Body of pancreas (tissue), 4 donors: ENCODE measurements around the gene MON1A. TPM values are rescaled to one million over a fixed set of nuclear protein-coding genes. Genes with fewer than 3 reads are reported as not detected.

Source experiments
- ATAC-seq: fragments of 150-250 bp; one replicate; pipeline ENCODE4 v1.9.1; 2016
- DNase-seq, 4 donors: peaks; one replicate each; pipeline ENCODE4 v3.0.0-alpha.2; 2019
- H3K27ac ChIP-seq, 4 donors: fragments of 200-600 bp; sonication (generic); 1 replicate in 3 of 4; 2 replicates in 1 of 4; pipeline versions ENCODE4 v1.5.1 to v1.6.1; 2016 to 2019; ENCODE audit warnings: mild to moderate bottlenecking in 1 of 4, mixed read lengths in 1 of 4, moderate library complexity in 1 of 4
- H3K27me3 ChIP-seq, 2 donors: fragments of 200-600 bp; sonication (generic); one replicate each; pipeline ENCODE4 v1.6.0; 2016; ENCODE audit warnings: mild to moderate bottlenecking in 1 of 2
- H3K36me3 ChIP-seq, 2 donors: fragments of 200-600 bp; sonication (generic); replicated peaks in 1 of 2; 2 replicates each; pipeline ENCODE4 v1.5.1; 2016; ENCODE audit warnings: low read depth in 2 of 2; ENCODE audit not compliant: insufficient read depth in 1 of 2
- H3K4me1 ChIP-seq: fragments of 200-600 bp; sonication (generic); one replicate; pipeline ENCODE4 v1.6.0; 2016
- H3K4me3 ChIP-seq, 2 donors: fragments of 200-600 bp; sonication (generic); 1 replicate in 1 of 2; 2 replicates in 1 of 2; pipeline ENCODE4 v1.5.1; 2016 to 2019
- H3K9me3 ChIP-seq, 3 donors: fragments of 200-600 bp; sonication (generic); 1 replicate in 2 of 3; 2 replicates in 1 of 3; pipeline ENCODE4 v1.5.1; 2016
- POLR2A ChIP-seq, 3 donors: fragments of 450-650 bp; IDR thresholded peaks; one replicate each; pipeline ENCODE4 v1.6.1; 2016; ENCODE audit warnings: antibody characterized with exemption in 3 of 3, mild to moderate bottlenecking in 2 of 3
- WGBS, 2 donors: methylation state at CpG; one replicate each; pipeline ENCODE4 v1.1.5; 2017; 5-methylcytosine and 5-hydroxymethylcytosine counted together
- intact Hi-C: fragments of 100-400 bp; cut with DNase I; formaldehyde crosslinking; loops from one replicate; pipeline ENCODE4 v1.15.1; 2023
- total RNA-seq, 2 donors: library from RNA; depleted of rRNA; stranded (reverse); fragments of >200 nt; gene quantifications; one replicate each; pipeline ENCODE4 v1.1.0, GENCODE V29; 2016
- TF ChIP-seq, protein P1 (sequence below), 7 experiments: fragments of 450-650 bp in 4 of 7; fragments of 200-600 bp in 3 of 7; sonication (generic) in 3 of 7; IDR thresholded peaks; one replicate each; pipeline ENCODE4 v1.5.1; 2016 to 2019; ENCODE audit warnings: antibody characterized with exemption in 7 of 7

The MON1A gene
- total RNA-seq, 2 donors from 2014 or later = 4.9 to 13.5 TPM

DNA sequence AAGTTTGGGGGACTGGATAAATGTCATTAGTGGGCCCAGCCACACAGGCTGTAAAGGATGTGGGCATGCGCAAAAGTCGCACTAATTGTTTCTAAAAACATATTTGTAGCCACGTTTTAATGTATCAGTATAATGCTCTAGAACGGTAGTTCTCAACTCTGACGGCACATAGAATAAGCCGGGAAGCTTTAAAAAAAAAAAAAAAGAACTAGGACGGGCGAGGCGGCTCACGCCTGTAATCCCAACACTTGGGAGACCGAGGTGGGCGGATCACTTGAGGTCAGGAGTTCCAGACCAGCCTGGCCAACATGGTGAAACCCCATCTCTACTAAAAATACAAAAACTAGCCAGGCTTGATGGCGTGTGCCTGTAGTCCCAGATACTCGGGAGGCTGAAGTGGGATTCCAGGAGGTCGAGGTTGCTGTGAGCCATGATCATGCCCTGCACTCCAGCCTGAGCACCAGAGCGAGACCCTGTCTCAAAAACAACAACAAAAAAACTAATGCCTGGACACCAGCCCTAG is 618 bp upstream of the MON1A start:
- ATAC-seq (no peak), DNase-seq (no peak)
- Histone ChIP-seq H3K27ac (peak overlapping the region; percentile 79 to 92 (median 90)), H3K4me3 (peak overlapping the region; percentile 60 to 69), H3K9me3 (no peaks in the 10 kb centered on the region), H3K27me3 (no peaks in the 10 kb centered on the region), H3K36me3 (no peaks in the 10 kb centered on the region), H3K4me1 (peaks cover 19% of the 10 kb centered on the region)
- 30 to 35% methylated on average over 16 of the region's 16 CpGs for WGBS, 2 donors
- intact Hi-C loops = no loop called here
- TF ChIP-seq POLR2A (IDR thresholded peaks at IDR 0.05) = no peak
- TF ChIP-seq, protein P1, sequence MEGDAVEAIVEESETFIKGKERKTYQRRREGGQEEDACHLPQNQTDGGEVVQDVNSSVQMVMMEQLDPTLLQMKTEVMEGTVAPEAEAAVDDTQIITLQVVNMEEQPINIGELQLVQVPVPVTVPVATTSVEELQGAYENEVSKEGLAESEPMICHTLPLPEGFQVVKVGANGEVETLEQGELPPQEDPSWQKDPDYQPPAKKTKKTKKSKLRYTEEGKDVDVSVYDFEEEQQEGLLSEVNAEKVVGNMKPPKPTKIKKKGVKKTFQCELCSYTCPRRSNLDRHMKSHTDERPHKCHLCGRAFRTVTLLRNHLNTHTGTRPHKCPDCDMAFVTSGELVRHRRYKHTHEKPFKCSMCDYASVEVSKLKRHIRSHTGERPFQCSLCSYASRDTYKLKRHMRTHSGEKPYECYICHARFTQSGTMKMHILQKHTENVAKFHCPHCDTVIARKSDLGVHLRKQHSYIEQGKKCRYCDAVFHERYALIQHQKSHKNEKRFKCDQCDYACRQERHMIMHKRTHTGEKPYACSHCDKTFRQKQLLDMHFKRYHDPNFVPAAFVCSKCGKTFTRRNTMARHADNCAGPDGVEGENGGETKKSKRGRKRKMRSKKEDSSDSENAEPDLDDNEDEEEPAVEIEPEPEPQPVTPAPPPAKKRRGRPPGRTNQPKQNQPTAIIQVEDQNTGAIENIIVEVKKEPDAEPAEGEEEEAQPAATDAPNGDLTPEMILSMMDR (IDR thresholded peaks at IDR 0.05) = no peak

DNA sequence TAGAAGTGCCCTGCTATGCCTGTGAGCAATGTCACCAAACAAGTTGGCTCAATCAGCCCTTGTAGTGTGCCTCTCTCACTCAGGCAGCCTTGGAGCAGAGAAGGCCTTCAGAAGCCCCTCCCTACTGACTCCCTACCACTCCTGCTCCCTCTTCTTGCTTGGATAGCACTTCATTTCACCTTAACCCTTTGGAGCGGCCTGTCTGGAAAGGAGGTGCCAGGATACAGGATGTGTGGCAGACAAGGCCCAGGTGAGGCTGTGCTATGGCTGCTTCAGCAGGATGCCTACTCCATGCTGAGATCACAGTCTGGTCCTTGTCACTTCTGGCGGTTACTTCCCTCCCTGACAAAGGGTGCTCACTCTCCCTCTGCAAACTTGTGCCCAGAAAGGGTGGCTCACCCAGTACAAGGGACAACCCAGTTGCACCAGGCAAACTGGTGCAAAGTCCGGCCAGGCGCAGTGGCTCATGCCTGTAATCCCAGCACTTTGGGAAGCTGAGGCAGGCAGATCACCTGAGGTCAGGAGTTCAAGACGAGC is 1.1 kb downstream of the MON1A start:
- H3K4me1 ChIP-seq = peaks cover 19% of the 10 kb centered on the region
- no peak overlapping the region for H3K4me3 ChIP-seq
- no peaks in the 10 kb centered on the region for H3K36me3 ChIP-seq
- H3K27me3 ChIP-seq = no peaks in the 10 kb centered on the region
- TF ChIP-seq, protein P1 (IDR thresholded peaks at IDR 0.05) = no peak
- no peak for TF ChIP-seq POLR2A (IDR thresholded peaks at IDR 0.05)
- peak overlapping the region in 1 of 4 donors; percentile 92 for H3K27ac ChIP-seq
- intact Hi-C loops = no loop called here
- no peaks in the 10 kb centered on the region for H3K9me3 ChIP-seq
- 69 to 70% methylated on average over 3 to 5 of the region's 5 CpGs for WGBS, 2 donors
- ATAC-seq (no peak), DNase-seq (no peak)

DNA sequence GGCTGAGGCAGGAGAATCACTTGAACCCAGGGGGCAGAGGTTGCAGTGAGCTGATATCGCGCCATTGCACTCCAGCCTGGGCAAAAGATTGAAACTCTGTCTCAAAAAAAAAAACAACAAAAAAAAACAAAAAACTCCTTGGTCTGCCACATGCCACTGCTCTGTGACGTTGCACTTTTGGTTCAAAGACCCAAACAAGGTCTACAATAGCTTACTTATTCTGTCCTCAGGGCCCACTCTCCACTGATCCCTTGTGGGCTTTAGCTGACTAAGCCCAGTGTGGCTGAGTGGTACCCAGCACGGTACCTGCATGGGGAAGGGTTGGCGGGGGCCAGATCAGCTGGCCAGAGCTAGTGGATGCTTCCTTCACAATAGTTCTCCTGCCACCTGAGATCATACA is 1.8 kb downstream of the MON1A start:
- Histone ChIP-seq H3K4me1 (peaks cover 19% of the 10 kb centered on the region), H3K4me3 (no peak overlapping the region), H3K27ac (no peak overlapping the region), H3K9me3 (no peaks in the 10 kb centered on the region), H3K27me3 (no peaks in the 10 kb centered on the region), H3K36me3 (no peaks in the 10 kb centered on the region)
- ATAC-seq = no peak
- TF ChIP-seq, protein P1 (IDR thresholded peaks at IDR 0.05) = no peak
- no peak for TF ChIP-seq POLR2A (IDR thresholded peaks at IDR 0.05)
- 90 to 91% methylated on average over 5 of the region's 5 CpGs for WGBS, 2 donors
- intact Hi-C loops = no loop called here
- DNase-seq = no peak

DNA sequence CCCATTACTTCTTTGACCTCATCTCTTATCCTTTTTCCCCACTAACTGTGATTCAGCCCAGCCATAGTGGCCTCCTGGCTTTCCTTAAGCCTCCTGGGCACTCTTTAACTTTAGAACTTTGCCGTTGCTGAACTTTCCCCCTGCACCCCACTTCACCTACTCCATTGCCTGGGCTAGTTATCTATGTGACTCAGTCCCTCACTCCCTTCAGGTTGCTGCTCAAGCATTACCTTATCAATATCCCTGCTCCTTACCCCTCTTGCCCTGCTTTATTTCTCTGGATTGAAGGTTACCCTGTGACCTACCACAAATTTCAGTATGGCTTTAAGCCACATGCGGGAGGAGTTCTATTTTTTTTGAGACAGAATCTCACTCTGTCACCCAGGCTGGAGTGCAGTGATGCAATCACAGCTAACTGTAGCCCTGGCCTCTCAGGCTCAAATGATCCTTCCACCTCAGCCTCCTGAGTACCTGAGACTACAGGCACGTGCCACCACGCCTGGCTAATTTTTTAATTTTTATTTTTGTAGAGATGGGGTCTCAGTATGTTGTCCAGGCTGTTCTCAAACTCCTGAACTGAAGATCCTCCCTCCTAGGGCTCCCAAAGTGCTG is 3.4 kb downstream of the MON1A start:
- WGBS, 2 donors = 76 to 90% methylated on average over 4 of the region's 4 CpGs
- no peak for DNase-seq

More for the DNA sequence above, 3.4 kb downstream of the MON1A start:
- ATAC-seq = no peak
- TF ChIP-seq, protein P1 (IDR thresholded peaks at IDR 0.05) = no peak
- no peak for TF ChIP-seq POLR2A (IDR thresholded peaks at IDR 0.05)
- Histone ChIP-seq H3K4me1 (peaks cover 19% of the 10 kb centered on the region), H3K27me3 (no peaks in the 10 kb centered on the region), H3K36me3 (no peaks in the 10 kb centered on the region), H3K27ac (no peak overlapping the region), H3K9me3 (no peaks in the 10 kb centered on the region), H3K4me3 (no peak overlapping the region)
- intact Hi-C loops = no loop called here
